Natural killer cell (primary cell): ENCODE data around the gene MORN5. TPM values are rescaled to one million over a fixed set of nuclear protein-coding genes. Genes with fewer than 3 reads are reported as not detected.

Experiments
- ATAC-seq, 3 donors: fragments of 150-1000 bp in 2 of 3; fragments of 200-7000 bp in 1 of 3; cut with Tn5 transposase; 1 replicate in 1 of 3; 2 replicates in 2 of 3; pipeline ENCODE4 v1.10.0; 2021; ENCODE audit warnings: mild to moderate bottlenecking in 2 of 3, moderate library complexity in 2 of 3
- DNase-seq, 2 donors: peaks; one replicate each; pipeline versions ENCODE4 v3.0.0 to v3.0.0-alpha.2; 2013 to 2021; ENCODE audit warnings: mixed read lengths in 1 of 2
- H3K27ac ChIP-seq: one replicate; pipeline ENCODE4 v1.5.1; 2013; ENCODE audit warnings: mild to moderate bottlenecking, low read length
- H3K27me3 ChIP-seq: one replicate; pipeline ENCODE4 v1.6.1; 2013; ENCODE audit warnings: low read length; ENCODE audit not compliant: control insufficient read depth, insufficient read depth
- H3K36me3 ChIP-seq: one replicate; pipeline ENCODE4 v1.6.1; 2013; ENCODE audit warnings: low read length; ENCODE audit not compliant: control insufficient read depth, insufficient read depth
- H3K4me1 ChIP-seq: one replicate; pipeline ENCODE4 v1.6.1; 2013; ENCODE audit warnings: low read length; ENCODE audit not compliant: control insufficient read depth, insufficient read depth
- H3K4me3 ChIP-seq: one replicate; pipeline ENCODE4 v1.5.1; 2013; ENCODE audit warnings: low read length
- H3K9me3 ChIP-seq: one replicate; pipeline ENCODE4 v1.6.1; 2013; ENCODE audit warnings: low read length; ENCODE audit not compliant: control insufficient read depth, insufficient read depth
- H3K27ac Mint-ChIP-seq, 2 donors: one replicate each; pipeline ENCODE4 v1.8.0; 2022; ENCODE audit warnings: mild to moderate bottlenecking in 2 of 2, mixed read lengths in 2 of 2, moderate library complexity in 1 of 2
- H3K27me3 Mint-ChIP-seq, 2 donors: one replicate each; pipeline ENCODE4 v1.8.0; 2022; ENCODE audit warnings: low read depth in 2 of 2, mixed read lengths in 2 of 2
- H3K36me3 Mint-ChIP-seq: one replicate; pipeline ENCODE4 v1.8.0; 2022; ENCODE audit warnings: mixed read lengths
- H3K4me1 Mint-ChIP-seq, 2 donors: one replicate each; pipeline ENCODE4 v1.8.0; 2022; ENCODE audit warnings: mixed read lengths in 2 of 2
- H3K4me3 Mint-ChIP-seq: one replicate; pipeline ENCODE4 v1.8.0; 2022; ENCODE audit warnings: mild to moderate bottlenecking, moderate library complexity, mixed read lengths
- H3K9me3 Mint-ChIP-seq, 2 donors: one replicate each; pipeline ENCODE4 v1.8.0; 2022; ENCODE audit warnings: mixed read lengths in 2 of 2
- CTCF ChIP-seq: fragments of 200-600 bp; IDR thresholded peaks from one replicate; pipeline ENCODE4 v1.8.0; 2022; ENCODE audit warnings: antibody characterized with exemption
- WGBS: methylation state at CpG from one replicate; pipeline ENCODE4 v1.1.7; 2013; ENCODE audit warnings: missing lambda C conversion rate; ENCODE audit not compliant: insufficient coverage; 5-methylcytosine and 5-hydroxymethylcytosine counted together
- intact Hi-C: fragments of 100-400 bp; cut with micrococcal nuclease; formaldehyde crosslinking; loops from one replicate; pipeline ENCODE4 v1.14.2; 2022
- total RNA-seq, 4 donors: library from RNA; stranded (reverse); fragments of 120-200 nt in 1 of 4; gene quantifications; one replicate each; pipeline versions ENCODE4 v1.2.3 to v1.2.4, GENCODE V29; 2013 to 2022

The MORN5 gene
- total RNA-seq, 3 donors from 2014 or later (not counting 1 experiment from before 2014, with no cell fraction given) = not detected

GRCh38 chr9:122192261-122192875 is 32.7 kb downstream of the MORN5 start:
- ATAC-seq (no peak), DNase-seq (no peak)
- 87% methylated on average over 5 of the region's 5 CpGs for WGBS
- TF ChIP-seq CTCF = no peak
- Mint-ChIP-seq H3K27ac (no peak overlapping the region), H3K36me3 (no peaks in the 10 kb centered on the region), H3K4me3 (no peak overlapping the region), H3K9me3 (no peaks in the 10 kb centered on the region), H3K4me1 (no peaks in the 10 kb centered on the region), H3K27me3 (peaks cover 5 to 6% of the 10 kb centered on the region in 2 donors)
- no peaks in the 10 kb centered on the region for H3K9me3 ChIP-seq
- no peaks in the 10 kb centered on the region for H3K27me3 ChIP-seq
- no peak overlapping the region for H3K27ac ChIP-seq
- no peak overlapping the region for H3K4me3 ChIP-seq
- intact Hi-C loops = no loop called here
- no peaks in the 10 kb centered on the region for H3K4me1 ChIP-seq
- no peaks in the 10 kb centered on the region for H3K36me3 ChIP-seq

GRCh38 chr9:122192914-122193525 is 33.3 kb downstream of the MORN5 start:
- ATAC-seq (no peak), DNase-seq (no peak)
- 96% methylated on average over 16 of the region's 16 CpGs for WGBS
- Mint-ChIP-seq H3K36me3 (no peaks in the 10 kb centered on the region), H3K4me3 (no peak overlapping the region), H3K4me1 (no peaks in the 10 kb centered on the region), H3K9me3 (no peaks in the 10 kb centered on the region), H3K27me3 (peaks cover 5 to 7% of the 10 kb centered on the region in 2 donors), H3K27ac (no peak overlapping the region)
- TF ChIP-seq CTCF = no peak
- Histone ChIP-seq H3K4me3 (no peak overlapping the region), H3K4me1 (no peaks in the 10 kb centered on the region), H3K36me3 (no peaks in the 10 kb centered on the region), H3K9me3 (no peaks in the 10 kb centered on the region), H3K27ac (no peak overlapping the region), H3K27me3 (no peaks in the 10 kb centered on the region)
- intact Hi-C loops = no loop called here

GRCh38 chr9:122193651-122194050 is 33.9 kb downstream of the MORN5 start:
- no peaks in the 10 kb centered on the region for H3K36me3 ChIP-seq
- no peak overlapping the region for H3K4me3 Mint-ChIP-seq
- no peak overlapping the region for H3K27ac ChIP-seq
- H3K27me3 ChIP-seq = no peaks in the 10 kb centered on the region
- no peaks in the 10 kb centered on the region for H3K9me3 ChIP-seq
- no peaks in the 10 kb centered on the region for H3K4me1 Mint-ChIP-seq
- H3K36me3 Mint-ChIP-seq = no peaks in the 10 kb centered on the region
- DNase-seq = no peak
- no peaks in the 10 kb centered on the region for H3K4me1 ChIP-seq
- ATAC-seq = no peak
- intact Hi-C loops = no loop called here
- WGBS = 95% methylated on average over 6 of the region's 6 CpGs
- no peaks in the 10 kb centered on the region for H3K9me3 Mint-ChIP-seq
- peaks cover 5 to 7% of the 10 kb centered on the region in 2 donors for H3K27me3 Mint-ChIP-seq
- H3K4me3 ChIP-seq = no peak overlapping the region
- no peak overlapping the region for H3K27ac Mint-ChIP-seq
- TF ChIP-seq CTCF = no peak

GRCh38 chr9:122195875-122196274 is 36.2 kb downstream of the MORN5 start:
- ATAC-seq (no peak), DNase-seq (no peak)
- peaks cover 5 to 7% of the 10 kb centered on the region in 2 donors for H3K27me3 Mint-ChIP-seq
- H3K4me1 Mint-ChIP-seq = no peaks in the 10 kb centered on the region
- Histone ChIP-seq H3K4me1 (no peaks in the 10 kb centered on the region), H3K9me3 (no peaks in the 10 kb centered on the region), H3K27me3 (no peaks in the 10 kb centered on the region), H3K4me3 (no peak overlapping the region), H3K27ac (no peak overlapping the region), H3K36me3 (no peaks in the 10 kb centered on the region)
- no peaks in the 10 kb centered on the region for H3K9me3 Mint-ChIP-seq
- H3K4me3 Mint-ChIP-seq = no peak overlapping the region
- no peaks in the 10 kb centered on the region for H3K36me3 Mint-ChIP-seq
- no peak for TF ChIP-seq CTCF
- intact Hi-C loops = no loop called here
- WGBS = 92% methylated on average over 2 of the region's 4 CpGs
- no peak overlapping the region for H3K27ac Mint-ChIP-seq
